HG02870 (cell line): ENCODE data around the gene IGF2BP2.

Source experiments
- ATAC-seq: cut with Tn5 transposase; IDR thresholded peaks from one replicate; pipeline ENCODE4 v1.9.1; 2021; ENCODE audit warnings: mild to moderate bottlenecking, moderate library complexity; ENCODE audit not compliant: unreplicated experiment

Gene IGF2BP2

DNA sequence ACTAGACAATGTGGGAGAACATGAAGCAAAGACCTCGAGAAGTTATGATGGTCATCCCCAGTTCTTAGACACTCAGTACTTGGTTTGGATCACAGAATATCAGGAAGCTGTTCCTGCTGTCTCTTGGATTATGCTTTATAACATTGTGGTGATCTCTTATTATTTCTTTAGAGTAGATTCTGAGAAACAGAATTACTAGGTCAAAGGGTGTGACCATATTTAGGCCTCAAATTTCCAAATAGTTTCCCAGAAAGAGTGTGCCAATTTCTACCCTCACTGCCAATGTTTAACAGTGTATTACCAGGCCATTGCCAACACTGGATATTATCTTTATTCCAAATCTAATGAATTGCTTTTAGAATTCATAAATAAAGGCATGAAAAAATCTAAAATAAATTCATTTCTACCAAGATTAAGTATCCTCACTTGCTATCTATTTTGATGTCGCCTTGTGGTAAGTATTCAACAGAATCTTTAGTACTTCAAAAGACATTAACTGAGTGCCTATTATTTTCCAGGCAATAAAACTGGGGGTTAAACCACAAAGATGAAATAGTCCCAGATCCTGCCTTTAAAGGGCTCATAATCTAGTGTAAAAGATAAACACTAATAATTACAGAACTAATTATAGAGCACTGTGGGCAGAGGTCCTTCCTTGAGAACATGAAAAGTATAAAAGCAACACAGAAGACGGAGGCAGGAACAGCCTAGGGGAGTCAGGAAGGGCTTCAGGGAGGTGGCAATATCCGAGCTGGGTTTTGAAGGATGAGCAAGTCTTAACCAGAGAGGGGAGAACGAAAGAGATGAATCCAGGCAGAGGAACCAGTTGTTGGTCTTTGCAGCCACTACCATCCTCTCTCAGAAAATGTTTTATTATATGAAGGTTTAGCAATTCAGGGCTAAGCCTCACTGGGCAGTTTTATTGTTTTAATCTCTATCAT lies 86.8 kb downstream of the IGF2BP2 start:
- ATAC-seq = no peak

DNA sequence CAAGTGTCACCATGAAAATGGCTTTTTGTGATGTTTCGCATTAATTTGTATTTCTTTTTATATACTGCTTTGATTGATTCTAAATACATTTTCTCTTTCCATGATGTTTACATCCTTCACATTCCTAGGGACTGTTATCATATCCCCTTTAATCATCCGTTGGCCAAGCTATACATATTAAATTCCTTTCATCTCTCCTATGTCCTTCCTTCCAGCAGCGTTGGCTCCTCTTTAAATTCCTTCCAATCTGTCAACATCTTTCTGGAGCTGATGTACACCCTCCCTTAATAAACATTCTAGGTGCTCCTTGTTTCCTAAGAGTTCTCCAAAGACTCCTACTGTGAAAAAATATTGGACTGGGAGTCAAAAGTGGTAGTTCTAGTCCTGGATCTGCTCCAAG lies 87.8 kb downstream of the IGF2BP2 start:
- no peak for ATAC-seq

DNA sequence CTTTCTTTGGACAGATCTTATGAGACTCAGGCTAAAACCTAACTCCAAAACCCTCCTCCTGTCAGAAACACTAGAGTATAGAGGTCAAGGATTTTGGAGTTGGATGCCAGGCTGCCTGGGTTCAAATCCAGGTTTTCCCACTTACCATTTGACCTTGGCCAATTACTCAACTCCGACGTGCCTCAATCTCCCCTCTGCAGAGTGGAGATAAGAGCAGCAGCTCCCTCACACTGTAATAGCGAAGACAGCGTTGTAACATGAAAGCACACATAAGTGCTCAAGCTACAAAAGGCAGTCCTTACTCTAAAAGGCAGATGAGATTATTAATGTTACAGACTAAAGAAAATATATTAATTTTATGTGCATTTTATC lies 90.1 kb downstream of the IGF2BP2 start:
- ATAC-seq = no peak

DNA sequence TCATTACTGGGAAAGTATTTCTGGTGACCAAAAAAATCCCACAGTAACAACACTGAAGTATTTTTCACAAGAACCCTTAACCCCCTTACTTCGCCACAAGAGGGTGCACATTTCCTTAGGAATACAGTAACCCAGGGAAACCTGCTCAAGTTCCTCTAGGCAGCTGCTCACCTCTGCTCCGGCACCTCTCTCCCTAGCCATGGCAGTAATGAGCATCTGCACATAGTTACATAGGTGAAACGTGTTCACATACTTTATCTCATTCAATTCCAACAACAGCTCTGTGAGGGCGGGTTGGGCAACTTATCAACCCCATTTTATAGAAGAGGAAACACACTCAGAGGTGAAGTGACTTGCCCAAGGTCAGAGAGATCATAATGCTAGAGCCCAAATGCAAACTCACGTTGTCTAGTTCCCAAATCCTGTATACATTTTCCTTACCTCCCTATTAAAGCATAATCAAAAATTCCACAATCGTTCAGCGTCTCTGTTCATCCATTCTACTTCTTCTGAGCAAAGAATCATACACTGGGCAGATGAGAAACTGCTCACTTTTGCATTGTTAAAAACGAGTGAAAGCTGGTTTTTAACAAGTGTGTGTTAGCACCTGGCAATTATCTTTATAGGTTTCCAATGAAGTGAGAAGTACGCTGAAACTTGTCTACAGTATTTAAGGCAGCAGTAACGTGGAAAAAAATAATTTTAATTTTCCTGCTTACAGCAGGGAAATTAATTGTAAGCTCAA lies 90.7 kb downstream of the IGF2BP2 start:
- ATAC-seq = no peak

DNA sequence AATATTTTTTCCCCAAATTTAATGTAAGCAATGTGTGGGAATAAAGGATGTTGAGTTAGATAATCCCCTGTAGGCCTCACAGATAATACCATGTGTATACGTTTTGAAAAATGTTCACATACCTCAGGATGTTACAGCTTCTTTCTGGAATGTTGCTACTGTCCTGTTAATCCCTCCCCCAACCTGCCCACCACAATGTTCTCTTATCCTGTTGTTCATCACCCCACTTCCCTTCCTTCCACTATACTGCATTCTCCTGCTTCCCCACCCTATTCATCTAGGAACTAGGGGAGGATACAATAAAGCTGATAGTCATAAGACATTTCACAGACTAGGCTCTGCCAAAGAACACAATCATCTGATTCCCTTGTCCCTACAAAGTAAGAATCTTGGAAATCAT lies 92.1 kb downstream of the IGF2BP2 start:
- no peak for ATAC-seq

DNA sequence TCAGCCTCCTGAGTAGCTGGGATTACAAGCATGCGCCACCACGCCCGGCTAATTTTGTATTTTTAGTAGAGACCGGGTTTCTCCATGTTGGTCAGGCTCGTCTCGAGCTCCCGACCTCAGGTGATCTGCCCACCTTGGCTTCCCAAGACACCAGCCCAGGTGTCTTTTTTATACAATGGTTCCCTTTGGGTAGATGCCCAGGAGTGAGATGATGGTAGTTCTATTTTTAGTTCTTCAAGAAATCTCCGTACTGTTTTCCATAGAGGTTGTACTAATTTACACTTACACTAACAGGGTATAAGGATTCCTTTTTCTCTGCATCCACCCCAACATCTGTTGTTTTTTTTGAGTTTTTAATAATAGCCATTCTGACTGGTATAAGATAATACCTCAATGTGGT lies 94.3 kb downstream of the IGF2BP2 start:
- no peak for ATAC-seq

DNA sequence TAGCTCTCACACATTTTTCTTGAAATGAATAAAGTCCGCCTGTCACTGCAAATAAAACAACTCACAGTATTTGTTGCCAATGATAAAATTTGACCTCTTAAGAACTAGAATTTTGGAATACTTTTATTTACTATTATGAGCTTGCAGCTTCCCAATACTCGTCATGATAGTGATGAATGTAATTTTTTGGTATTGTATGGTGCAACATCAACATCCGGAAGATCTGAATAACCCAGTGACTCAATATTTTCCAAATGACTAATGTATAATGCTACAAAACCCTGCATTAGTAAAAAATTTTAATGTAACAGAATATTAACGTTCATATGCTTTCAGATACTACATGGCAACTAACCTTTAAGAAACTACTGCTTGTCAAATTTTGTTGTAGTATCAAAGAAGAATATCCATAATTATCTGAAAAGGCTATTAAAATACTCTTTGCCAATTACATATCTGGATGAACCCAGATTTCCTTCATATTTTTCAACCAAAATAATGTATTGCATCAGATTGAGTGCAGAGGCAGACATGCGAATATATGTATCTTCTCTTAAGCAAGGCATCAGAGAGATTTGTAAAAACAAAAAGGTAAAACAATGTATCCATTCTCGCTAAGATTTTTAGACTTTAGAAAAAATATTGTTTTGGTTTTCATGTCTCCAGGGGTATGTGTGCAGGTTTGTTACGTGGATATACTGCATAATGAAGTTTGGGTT lies 95.3 kb downstream of the IGF2BP2 start:
- no peak for ATAC-seq

DNA sequence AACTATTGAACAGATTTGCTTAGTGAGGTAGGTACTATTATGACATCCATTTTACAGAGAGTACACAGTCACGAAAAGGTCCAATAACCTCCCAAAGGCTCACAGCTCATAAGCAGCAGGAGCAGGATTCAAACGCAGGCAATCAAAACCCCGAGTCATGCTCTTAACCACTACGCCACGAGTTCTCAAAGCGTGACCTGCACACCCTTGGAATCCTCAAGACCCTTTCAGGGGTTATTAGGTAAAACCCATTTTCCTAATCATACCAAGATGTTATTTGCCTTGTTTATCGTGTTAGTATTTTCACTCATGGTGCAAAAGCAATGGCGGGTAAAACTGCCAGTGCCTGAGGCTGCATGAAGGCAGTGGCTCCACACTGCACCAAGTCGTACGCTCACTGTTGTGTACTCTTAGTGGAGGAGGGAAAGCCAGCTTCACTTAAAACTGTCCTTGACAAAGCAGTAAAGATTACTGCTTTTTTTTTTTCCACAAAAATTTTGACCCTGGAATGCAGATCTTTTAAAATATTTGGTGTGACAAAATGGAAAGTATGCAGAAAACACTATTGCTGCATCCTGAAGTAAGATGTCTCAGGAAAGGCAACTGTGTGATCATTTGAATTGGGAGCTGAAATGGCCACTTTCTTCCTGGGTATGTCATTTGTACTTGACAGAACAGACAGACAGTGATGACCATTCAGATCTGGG lies 96.1 kb downstream of the IGF2BP2 start:
- ATAC-seq = no peak

DNA sequence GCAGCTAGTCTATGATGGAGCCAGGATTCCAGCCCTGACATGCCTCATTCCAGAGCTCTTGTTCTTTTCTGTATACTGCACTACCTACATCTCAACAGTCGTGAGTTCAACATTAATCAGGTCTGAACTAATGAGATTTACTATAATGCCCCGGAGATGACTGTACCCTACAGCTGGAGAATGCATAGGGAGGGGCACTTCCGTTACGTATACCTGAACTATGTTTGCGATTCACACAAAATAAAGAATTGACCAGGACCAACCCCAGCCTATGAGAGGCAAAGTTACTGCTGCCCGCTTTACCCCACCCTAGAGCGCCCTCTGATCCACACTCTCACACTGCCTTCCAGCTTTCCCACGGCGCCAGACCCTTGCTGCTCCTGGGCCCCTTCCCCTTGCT lies 97.0 kb downstream of the IGF2BP2 start:
- no peak for ATAC-seq

DNA sequence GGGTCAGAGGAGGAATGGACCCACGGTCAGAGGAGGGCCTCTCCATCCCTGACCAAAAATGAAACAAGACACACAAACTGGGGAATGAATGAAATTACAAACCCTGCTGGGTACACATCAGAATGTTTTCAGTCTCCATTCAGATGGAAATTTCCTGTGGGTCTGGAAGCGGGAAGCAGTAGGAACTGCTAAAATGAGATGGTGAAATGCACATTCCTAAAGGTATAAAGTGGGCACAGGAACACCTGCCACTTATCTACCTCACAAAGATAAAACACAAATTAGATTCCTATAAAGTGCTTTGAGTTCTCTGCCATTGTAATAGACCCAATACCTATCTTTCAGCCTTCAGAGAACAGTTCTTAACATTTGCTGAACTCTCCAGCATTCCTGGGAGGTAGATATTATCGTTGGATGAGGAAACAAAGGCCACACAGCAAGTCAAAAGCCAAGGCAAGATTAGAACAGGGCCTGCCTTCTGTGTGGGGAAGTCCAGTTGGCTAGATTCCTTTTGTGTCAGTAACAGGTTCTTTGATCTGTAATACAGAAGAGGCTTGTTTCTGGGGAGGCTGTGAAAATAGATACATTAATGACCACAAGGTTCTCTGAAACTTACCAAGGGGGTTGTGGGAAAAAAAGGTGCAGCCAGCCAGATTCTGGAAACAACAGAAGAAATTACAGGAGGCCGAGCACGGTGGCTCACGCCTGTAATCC lies 98.4 kb downstream of the IGF2BP2 start:
- ATAC-seq = no peak

DNA sequence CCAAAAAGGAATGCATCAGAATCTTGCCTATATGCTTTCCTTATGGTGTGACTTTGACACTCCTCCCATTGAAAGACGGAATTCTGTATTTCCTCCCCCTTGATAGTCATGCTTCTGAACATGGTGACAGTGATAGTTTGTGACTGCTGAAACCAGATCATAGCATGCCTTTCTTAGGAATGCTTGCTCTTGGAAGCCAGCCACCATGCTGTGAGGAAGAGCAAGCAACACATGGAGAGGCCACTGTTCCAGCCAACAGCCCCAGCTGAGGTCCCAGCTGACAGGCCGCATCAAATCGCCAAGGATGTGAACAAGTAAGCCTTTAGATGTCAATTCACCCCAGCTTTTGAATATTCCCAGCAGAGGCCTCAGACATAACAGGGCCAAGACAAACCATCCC lies 100.1 kb downstream of the IGF2BP2 start:
- no peak for ATAC-seq

DNA sequence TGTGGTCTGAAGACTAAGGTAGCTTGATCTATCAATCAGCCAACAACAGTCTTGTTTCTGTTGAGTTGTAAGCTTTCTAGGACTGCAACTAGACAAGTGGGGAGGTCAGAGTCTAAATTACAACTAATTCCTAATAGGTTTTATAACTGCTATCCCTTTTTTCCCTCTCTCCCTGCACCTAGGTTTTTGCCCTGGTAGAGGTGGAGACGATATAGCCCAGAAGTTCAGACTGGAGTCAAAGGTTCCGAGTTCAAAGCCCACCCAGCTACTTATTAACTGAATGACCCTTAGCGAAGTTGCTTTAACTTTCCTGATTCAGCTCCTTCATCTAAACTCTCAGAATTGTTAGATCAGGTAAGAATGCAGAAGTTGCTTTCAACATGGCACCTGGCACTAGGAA lies 100.6 kb downstream of the IGF2BP2 start:
- ATAC-seq = no peak

DNA sequence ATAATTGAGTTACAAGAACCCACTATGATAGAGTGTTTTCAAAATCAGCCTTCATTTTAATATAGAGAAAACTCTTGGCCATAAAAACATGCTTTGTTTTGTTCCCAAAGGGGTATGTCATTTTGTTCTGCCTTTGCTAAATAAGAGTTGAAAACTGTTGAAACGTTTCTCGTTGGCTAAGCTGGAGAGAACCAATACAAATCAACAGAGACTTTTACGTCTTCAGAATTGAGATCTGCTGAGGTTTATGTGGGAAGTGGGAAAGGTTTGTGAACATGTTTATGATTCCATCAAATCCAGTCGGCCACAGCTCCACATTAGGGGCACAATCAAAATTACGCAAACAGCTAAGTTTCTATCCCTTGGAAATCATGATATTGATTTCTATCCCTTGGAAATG lies 102.0 kb downstream of the IGF2BP2 start:
- ATAC-seq = no peak

DNA sequence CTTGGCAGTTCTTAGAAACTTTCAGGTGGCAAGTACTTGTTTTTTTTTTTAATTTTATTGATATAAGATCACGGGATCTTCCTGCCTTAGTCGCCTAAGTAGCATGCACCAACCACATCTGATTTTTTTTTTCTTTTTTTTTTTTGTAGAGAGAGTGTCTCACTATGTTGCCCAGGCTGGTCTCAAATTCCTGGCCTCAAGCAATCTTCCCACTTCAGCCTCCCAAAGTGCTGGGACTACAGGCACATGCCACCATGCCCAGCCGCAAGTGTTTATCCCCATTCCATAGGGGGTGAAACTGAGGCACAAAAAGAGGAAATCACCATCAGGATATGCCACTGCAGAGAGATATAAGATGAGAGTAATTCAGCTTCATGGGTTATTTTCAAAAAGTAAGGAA lies 102.9 kb downstream of the IGF2BP2 start:
- ATAC-seq = no peak

DNA sequence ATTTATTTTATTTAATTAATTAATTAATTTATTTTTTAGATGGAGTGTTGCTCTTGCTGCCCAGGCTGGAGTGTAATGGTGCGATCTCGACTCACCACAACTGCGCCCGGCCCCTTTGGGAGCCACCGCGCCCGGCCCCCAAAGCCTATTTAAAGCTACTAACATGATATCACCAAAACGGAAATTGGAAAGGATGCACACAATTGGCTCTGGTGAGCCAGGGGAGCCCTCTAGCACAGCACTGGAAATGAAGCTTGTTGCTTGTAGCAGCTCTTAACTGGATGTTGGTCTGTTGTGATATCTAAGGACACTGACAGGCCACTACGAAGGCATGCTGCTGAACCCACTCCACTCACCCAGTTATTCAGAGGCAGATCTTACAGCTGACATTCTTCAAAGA lies 104.5 kb downstream of the IGF2BP2 start:
- ATAC-seq = no peak

DNA sequence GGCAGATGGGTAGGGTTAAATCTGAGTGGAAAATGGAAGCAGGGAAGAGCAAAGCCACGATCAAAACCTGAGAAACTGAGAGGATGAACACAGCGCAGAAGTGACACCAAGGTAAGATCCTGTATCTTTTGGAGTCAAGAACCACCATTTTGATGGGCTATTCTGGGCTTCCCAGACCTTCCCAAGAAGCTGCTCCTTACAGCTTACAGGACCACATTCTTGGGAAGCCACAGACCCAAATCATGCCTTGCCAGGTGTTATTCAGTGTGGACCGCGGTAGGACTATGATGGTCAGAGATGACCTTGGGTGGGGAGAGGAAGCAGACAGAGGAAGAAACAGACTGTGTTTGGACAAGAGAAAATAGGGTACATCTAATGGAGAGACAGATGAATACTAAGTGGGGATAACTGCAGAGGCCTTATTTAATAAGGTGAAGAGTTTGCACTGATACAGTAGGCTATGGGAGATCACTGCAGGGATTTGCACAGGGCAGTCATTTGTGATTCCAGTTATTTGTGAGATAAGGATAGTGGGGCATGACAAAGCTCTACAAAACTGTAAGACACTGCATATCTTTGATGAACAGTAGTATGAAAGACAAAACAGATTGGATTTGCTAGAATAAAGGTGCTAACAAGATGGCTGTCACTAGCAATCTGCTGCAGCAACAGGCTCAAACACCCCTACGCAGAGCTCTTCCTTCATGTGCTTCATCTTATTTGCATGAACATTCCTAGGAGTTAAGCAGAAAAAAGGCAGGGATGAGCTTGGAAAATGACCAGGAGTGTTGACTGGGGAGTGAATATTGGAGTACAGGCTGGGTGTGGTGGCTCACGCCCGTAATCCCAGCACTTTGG lies 105.9 kb downstream of the IGF2BP2 start:
- ATAC-seq = no peak

DNA sequence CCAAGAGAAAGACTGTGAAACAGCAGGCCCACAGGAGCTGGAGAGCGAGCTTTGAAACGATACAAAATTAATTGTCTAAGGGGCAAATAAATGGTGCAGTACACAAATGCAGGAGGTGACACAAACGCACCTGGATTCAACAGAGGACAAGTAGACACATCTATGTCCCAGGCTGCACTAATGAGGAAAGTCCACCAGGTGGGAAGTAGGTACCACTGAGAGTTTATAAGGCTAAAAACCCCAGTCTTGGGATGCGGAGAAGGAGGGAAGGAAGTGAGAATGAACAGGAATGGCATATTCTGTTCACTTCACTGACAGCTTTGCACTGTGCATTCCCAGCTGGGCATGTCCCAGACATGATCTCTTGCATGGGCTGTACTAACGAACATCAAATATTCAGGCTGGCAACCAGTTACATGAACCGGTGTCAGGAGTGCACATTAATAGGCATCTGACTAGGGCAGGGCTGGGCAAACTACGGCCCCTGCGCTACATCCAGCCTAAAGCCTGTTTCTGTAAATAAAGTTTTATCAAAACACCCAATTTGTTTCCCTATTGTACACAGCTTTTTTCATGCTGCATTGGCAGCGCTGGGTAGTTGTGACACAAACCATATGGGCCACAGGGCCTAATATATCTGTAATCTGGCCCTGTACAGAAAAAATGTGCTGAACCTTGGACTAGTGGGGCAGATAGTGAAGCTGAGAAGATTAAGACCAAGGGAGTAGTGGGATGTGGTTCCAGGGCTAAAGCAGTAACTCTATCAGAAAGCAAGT lies 107.0 kb downstream of the IGF2BP2 start:
- no peak for ATAC-seq

DNA sequence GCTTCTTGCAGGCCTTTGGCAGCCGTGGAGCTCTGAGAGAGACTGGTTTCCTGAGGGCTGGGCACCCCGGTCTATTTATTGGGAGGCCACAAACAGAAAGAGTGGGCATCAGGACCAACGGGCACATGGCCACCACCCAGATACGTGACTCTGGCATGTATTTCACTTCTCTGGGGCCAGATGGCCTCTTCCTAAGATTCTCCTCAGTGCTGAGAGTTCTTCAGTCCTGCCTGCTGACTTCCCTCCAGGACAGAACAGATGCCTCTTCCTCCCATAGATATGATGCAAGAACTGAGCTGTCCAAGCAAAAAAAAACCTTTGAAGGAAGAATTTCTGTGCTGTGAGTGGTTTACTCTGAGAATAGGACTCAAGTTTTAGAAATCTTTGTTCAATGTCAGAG lies 107.7 kb downstream of the IGF2BP2 start:
- no peak for ATAC-seq
